Suprapubic skin (tissue), 4 donors: ENCODE measurements around the gene PANX2. TPM values are rescaled to one million over a fixed set of nuclear protein-coding genes. Genes with fewer than 3 reads are reported as not detected.

ENCODE experiments used
- DNase-seq, 2 donors: peaks; one replicate each; pipeline ENCODE4 v3.0.0-alpha.2; 2019; ENCODE audit warnings: low spot score in 2 of 2
- H3K27ac ChIP-seq: fragments of 200-600 bp; sonication (generic); one replicate; pipeline ENCODE4 v1.5.1; 2019
- H3K27me3 ChIP-seq: fragments of 200-600 bp; sonication (generic); one replicate; pipeline ENCODE4 v1.5.1; 2019
- H3K36me3 ChIP-seq: fragments of 200-600 bp; sonication (generic); one replicate; pipeline ENCODE4 v1.5.1; 2019
- H3K4me1 ChIP-seq: fragments of 200-600 bp; sonication (generic); one replicate; pipeline ENCODE4 v1.5.1; 2019
- H3K4me3 ChIP-seq: fragments of 200-600 bp; sonication (generic); one replicate; pipeline ENCODE4 v1.5.1; 2019; ENCODE audit warnings: mild to moderate bottlenecking
- H3K9me3 ChIP-seq: fragments of 200-600 bp; sonication (generic); one replicate; pipeline ENCODE4 v1.5.1; 2019
- CTCF ChIP-seq, 2 donors: fragments of 200-600 bp in 1 of 2; fragments of 450-650 bp in 1 of 2; sonication (generic) in 1 of 2; IDR thresholded peaks; one replicate each; pipeline ENCODE4 v1.5.1; 2016 to 2019; ENCODE audit warnings: antibody characterized with exemption in 2 of 2, mild to moderate bottlenecking in 1 of 2, moderate library complexity in 1 of 2
- EP300 ChIP-seq: sonication (generic); formaldehyde crosslinking; IDR thresholded peaks from one replicate; pipeline ENCODE4 v1.6.1; 2017; ENCODE audit warnings: antibody characterized with exemption
- POLR2A ChIP-seq, 2 donors: fragments of 450-650 bp; IDR thresholded peaks; one replicate each; pipeline ENCODE4 v1.6.1; 2017; ENCODE audit warnings: antibody characterized with exemption in 2 of 2, mild to moderate bottlenecking in 2 of 2, moderate library complexity in 2 of 2
- POLR2AphosphoS5 ChIP-seq, 3 donors: sonication (generic); formaldehyde crosslinking; IDR thresholded peaks; one replicate each; pipeline ENCODE4 v1.6.1; 2017; ENCODE audit warnings: antibody characterized with exemption in 3 of 3
- WGBS: methylation state at CpG from one replicate; pipeline ENCODE4 v1.1.5; 2018; 5-methylcytosine and 5-hydroxymethylcytosine counted together
- total RNA-seq, 4 donors: library from RNA; depleted of rRNA; stranded (reverse); fragments of >200 nt; gene quantifications; one replicate each; pipeline ENCODE4 v1.1.0, GENCODE V29; 2016

Gene PANX2
- total RNA-seq, 4 donors from 2014 or later = 1.2 to 2.8 (median 2.2) TPM

GRCh38 chr22:50228366-50228765 is 57.8 kb downstream of the PANX2 start:
- Histone ChIP-seq H3K4me1 (no peaks in the 10 kb centered on the region), H3K36me3 (peaks cover 73% of the 10 kb centered on the region), H3K9me3 (no peaks in the 10 kb centered on the region), H3K4me3 (no peak overlapping the region), H3K27ac (no peak overlapping the region), H3K27me3 (no peaks in the 10 kb centered on the region)
- no peak for TF ChIP-seq CTCF (IDR thresholded peaks at IDR 0.05)
- no peak for TF ChIP-seq EP300
- TF ChIP-seq POLR2A (IDR thresholded peaks at IDR 0.05) = no peak
- no peak for TF ChIP-seq POLR2AphosphoS5 (IDR thresholded peaks at IDR 0.05)
- 87% methylated on average over 6 of the region's 9 CpGs for WGBS
- no peak for DNase-seq

GRCh38 chr22:50229370-50229769 is 58.8 kb downstream of the PANX2 start:
- 94% methylated on average over 13 of the region's 16 CpGs for whole genome bisulfite sequencing
- no peak overlapping the region for H3K27ac ChIP-seq
- H3K9me3 ChIP-seq = no peaks in the 10 kb centered on the region
- no peak for DNase-seq
- H3K4me3 ChIP-seq = no peak overlapping the region
- no peaks in the 10 kb centered on the region for H3K4me1 ChIP-seq
- no peaks in the 10 kb centered on the region for H3K27me3 ChIP-seq
- peaks cover 66% of the 10 kb centered on the region for H3K36me3 ChIP-seq
- TF ChIP-seq POLR2A (IDR thresholded peaks at IDR 0.05) (no peak), CTCF (IDR thresholded peaks at IDR 0.05) (no peak)

Other genes with a start within 250 kb of the PANX2 start
- gene PIM3, start 210.0 kb upstream of the PANX2 start, total RNA-seq = 100 to 1,000 TPM; 103 to 202 (median 143) TPM
- gene IL17REL, start 158.0 kb upstream of the PANX2 start, total RNA-seq = not detected
- not detected for gene TTLL8, start 112.4 kb upstream of the PANX2 start, total RNA-seq
- 1 to 10 TPM in 1 of 4 donors, under 1 TPM in 3; 0.49 to 3.4 (median 0.70) TPM for gene MLC1, start 85.3 kb upstream of the PANX2 start, total RNA-seq
- gene MOV10L1, start 80.7 kb upstream of the PANX2 start, total RNA-seq = under 1 TPM in 2 of 4 donors, not detected in 2; 0.68 to 0.80 TPM
- 10 to 100 TPM; 35.7 to 78.2 (median 39.1) TPM for gene TRABD, start 15.2 kb downstream of the PANX2 start, total RNA-seq
- 10 to 100 TPM; 27.4 to 66.1 (median 36.1) TPM for gene SELENOO, start 30.3 kb downstream of the PANX2 start, total RNA-seq
- gene TUBGCP6, start 74.3 kb downstream of the PANX2 start, total RNA-seq = 100 to 1,000 TPM in 1 of 4 donors, 10 to 100 TPM in 3; 43.0 to 113 (median 69.7) TPM
- gene HDAC10, start 80.5 kb downstream of the PANX2 start, total RNA-seq = 10 to 100 TPM; 43.1 to 93.7 (median 56.2) TPM
- gene MAPK12, start 91.0 kb downstream of the PANX2 start, total RNA-seq = 1 to 10 TPM; 1.3 to 5.7 (median 3.3) TPM
- gene MAPK11, start 99.6 kb downstream of the PANX2 start, total RNA-seq = 1 to 10 TPM; 3.8 to 5.8 (median 4.5) TPM
- 100 to 1,000 TPM; 117 to 231 (median 192) TPM for gene PLXNB2, start 136.9 kb downstream of the PANX2 start, total RNA-seq
- 1 to 10 TPM; 3.3 to 5.4 (median 3.4) TPM for gene DENND6B, start 156.3 kb downstream of the PANX2 start, total RNA-seq
- 10 to 100 TPM; 46.7 to 70.3 (median 64.6) TPM for gene PPP6R2, start 172.6 kb downstream of the PANX2 start, total RNA-seq